Central memory CD4-positive, alpha-beta T cell (primary cell): ENCODE results near the gene LENG1.
"Not testable (repeated sequence)": the region's sequence is repeated elsewhere in the genome, so short reads cannot be mapped to it uniquely, and the experiment has no call there.

Source experiments
- DNase-seq: peaks from one replicate; pipeline ENCODE4 v3.0.0; 2022

The LENG1 gene

GRCh38 chr19:54189145-54189734 lies 29.7 kb upstream of the LENG1 start, which contains the start of gene MBOAT7:
Gene MBOAT7, minus strand, starts transcription at chr19:54189580. Its CDS starts 1,072 bp downstream, at chr19:54188508.
- no peak for DNase-seq

- no peak for DNase-seq
Observed at GRCh38 chr19:54188215-54188871, 28.8 kb upstream of the LENG1 start.

DNA sequence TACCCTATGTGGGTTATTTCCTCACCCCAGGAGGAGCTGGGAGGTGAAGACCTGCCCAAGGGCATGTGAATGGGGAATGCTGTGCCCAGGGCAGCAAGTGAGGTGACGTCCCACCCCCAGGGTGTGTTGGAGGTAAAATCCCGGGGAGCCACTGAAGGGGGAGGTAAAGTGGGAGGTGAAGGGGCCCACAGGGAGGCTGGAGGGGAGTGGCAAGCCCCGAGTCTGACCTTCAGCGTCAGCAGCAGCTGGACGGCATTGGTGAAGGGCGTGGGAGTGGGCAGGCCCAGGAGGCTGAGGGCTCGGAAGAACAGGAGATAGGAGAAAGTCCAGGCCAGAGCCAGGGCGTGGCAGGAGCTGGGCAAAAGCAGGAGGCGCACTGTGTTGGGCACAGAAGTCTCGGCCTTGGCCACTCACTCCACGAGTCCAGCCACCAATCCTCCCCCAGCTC lies 27.4 kb upstream of the LENG1 start:
- DNase-seq = no peak

DNA sequence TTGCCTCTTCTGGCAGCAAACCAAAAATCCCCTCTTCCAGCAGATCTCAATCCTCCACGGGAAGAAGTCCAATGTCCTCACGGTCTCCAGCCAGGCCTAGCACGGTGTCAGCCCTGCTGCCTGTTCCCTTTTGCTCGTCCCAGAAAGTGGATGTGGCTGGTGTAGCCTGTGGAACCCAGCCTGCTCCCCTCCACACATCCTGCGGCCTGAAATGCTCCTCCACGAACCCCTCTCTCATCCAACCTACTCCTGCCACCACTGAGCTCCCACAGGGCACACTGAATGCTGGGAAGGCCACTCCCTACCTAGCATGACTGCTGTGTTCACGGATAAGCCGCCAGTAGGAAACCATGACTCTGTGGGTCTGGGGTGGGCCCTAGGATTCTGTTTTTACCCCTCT lies 26.8 kb upstream of the LENG1 start:
- DNase-seq = no peak

GRCh38 chr19:54183431-54183830 lies 23.9 kb upstream of the LENG1 start:
- DNase-seq = no peak

DNA sequence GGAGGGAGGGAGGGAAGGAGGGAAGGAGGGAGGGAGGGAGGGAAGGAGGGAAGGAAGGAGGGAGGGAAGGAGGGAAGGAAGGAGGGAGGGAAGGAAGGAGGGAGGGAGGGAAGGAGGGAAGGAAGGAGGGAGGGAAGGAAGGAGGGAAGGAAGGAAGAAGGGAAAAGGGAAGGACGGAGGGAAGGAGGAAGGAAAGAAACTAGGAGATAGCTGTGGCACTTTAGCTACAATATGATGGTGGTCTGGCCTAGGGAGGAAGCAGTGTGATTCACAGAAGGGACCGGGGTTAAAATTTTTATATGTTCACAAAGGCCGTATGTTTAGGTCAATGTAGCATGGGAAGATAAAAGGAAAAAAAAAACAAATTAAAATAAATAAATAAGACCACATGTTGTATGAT lies 22.4 kb upstream of the LENG1 start:
- not testable (repeated sequence) for DNase-seq

DNA sequence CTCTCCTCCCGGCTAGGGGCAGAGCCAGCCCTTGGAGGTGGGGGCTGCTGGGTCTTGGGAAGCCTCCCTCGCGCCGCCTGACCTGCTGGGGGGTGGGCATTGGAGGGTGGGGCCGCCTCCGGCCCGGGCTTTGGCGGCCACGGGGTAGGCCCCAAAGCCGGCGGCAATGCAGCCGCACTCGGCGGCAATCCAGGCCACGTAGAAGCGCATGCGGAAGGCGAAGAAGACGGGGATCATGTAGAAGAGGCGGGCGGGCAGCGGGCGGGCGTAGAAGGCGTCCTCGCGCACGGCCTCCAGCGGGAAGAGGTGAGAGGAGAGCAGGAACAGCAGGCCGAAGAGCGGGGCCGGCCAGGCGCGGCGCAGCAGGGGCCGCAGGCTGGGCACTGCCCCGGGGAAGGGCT lies 21.2 kb upstream of the LENG1 start:
- DNase-seq = no peak

GRCh38 chr19:54179921-54180461 lies 20.5 kb upstream of the LENG1 start:
- DNase-seq = no peak

GRCh38 chr19:54179262-54179852 lies 19.8 kb upstream of the LENG1 start:
- DNase-seq = no peak

DNA sequence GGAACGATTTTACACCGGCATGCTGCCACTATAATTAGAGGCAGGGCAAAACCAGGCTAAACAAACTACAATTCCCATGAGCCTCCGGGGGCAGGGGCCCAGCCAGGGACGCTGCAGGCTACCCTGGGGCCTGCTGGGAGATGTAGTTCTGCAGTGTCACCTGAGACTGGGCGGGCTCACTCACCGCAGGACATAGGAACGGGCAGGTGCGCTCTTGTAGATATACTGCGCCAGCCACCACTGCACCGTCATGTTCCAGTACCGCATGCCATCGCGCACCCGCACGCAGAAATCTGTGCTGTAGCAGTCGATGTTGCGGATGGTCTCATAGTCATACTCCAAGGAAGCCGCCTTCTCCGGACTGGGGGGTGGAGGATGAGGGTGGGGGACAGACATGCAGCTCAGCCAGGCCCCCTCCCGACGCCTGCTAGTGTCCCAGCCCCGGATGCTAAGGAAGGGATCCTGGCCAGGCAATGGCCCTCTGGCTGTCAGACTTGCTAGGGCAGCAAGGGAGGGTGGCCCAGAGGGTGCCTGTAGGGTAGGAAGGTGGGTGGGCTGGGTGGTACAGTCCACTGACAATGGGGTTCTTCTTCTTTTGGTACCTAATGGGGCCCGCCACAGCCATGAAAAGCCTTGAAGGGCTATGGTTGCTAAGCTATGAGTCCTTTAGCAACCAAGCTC lies 19.2 kb upstream of the LENG1 start:
- DNase-seq = peak; percentile 37

DNA sequence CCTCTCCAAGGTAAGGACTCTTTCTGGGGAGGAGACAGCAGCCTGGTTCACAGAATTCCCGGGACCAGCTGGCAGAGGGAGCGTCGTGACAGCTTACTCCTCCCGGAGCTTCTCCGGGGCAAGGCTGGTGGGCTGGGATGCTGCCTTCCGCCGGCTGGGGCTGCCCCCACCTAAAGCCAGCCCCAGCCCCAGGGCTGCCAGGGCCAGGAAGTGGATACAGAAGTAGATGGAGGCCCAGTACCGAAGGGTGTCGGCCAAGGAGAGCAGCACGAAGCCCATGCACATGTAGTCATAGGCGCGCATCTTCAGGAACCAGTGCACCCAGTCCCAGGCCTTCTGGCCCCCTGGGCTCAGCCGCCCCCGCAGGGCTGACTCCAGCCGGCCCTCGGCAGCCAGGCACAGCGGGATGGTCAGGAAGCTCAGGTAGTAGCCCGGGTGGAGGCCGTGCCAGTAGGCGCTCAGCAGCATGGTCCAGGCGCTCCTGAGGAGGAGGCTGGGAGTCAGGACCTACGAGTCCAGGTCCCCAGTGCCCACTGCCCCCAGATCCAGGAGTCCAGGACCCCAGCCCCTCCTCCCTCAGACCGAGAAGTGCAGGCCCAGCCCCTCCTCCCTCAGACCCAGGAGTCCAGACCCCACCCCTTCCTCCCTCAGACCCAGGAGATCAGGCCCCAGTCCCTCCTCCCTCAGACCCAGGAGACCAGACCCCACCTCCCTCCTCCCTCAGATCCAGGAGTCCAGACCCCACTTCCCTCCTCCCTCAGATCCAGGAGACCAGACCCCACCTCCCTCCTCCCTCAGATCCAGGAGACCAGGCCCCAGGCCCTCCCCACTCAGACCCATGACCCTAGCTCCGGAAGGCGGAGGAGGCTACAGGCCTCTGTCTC lies 14.7 kb upstream of the LENG1 start:
- DNase-seq = no peak

GRCh38 chr19:54173359-54173699 lies 13.8 kb upstream of the LENG1 start:
- no peak for DNase-seq

DNA sequence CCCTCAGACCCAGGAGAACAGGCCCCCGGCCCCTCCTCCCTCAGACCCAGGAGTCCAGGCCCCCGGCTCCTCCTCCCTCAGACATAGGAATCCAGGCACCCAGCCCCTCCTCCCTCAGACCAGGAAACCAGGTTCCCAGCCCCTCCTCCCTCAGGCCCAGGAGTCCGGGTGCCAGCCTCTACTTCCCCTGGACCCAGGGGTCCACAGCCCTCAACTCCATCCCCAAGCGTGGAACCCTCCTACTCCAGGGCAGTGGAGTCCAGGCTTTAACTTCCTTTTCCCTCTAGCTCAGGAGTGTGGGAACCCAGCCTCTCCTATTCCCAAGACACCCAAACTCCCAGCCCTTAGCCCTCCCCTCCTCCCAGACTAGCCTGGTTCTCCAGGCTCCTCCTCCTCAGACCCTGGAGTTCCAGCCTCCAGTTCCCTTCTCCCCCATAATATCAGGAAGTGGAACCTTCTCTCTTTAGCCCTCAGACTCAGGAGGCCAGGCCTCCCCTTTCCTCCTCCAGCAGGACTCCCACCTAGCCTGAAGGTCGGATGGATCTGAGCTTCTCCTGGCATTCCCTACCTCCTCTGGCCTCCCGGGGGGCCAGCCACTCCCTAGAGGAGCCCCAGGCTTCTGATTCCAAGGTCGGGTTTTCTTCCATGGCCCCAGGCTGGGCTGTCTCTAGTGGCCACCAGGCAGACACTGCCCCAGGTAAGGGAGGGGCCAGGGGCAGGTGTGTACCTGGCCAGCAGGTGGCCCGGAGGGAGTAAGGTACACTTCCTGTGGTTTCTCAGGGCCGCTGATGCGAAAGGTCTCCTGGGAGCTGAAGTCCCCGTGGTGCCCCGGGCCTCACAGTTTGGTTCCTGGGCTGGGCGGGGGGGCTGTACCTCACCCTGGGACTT lies 13.2 kb upstream of the LENG1 start, which contains the start of gene TMC4:
TMC4 (minus strand) TSS at position 690 of the 888 bp plus-strand sequence; CDS start at position 647, 43 bp downstream.
- DNase-seq = no peak

- DNase-seq = not testable (repeated sequence)
Observed at GRCh38 chr19:54171736-54172431, 12.4 kb upstream of the LENG1 start.

- DNase-seq = no peak
Observed at GRCh38 chr19:54169149-54169740, 9.7 kb upstream of the LENG1 start.

GRCh38 chr19:54168174-54168917 lies 8.8 kb upstream of the LENG1 start:
- peak; percentile 75 for DNase-seq

DNA sequence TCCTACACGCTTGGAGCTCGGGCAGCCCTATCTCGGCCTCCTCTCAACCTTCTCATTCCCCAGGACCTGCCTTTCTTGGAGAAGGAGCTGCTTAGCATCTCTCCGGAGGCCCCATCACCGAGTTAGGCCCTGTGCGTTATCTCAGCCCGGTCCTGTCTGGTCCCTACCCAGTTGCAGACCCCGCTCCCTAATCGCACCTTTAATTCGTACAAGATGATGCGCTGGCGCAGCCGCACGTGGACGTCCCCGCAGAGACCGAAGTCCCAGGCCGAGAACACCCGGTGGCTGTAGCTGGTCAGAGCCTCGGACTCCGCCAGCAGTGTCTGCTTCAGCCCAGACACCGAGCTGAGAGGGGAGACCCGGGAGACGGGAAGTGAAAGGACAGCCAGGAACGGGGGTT lies 5.7 kb upstream of the LENG1 start:
- no peak for DNase-seq

DNA sequence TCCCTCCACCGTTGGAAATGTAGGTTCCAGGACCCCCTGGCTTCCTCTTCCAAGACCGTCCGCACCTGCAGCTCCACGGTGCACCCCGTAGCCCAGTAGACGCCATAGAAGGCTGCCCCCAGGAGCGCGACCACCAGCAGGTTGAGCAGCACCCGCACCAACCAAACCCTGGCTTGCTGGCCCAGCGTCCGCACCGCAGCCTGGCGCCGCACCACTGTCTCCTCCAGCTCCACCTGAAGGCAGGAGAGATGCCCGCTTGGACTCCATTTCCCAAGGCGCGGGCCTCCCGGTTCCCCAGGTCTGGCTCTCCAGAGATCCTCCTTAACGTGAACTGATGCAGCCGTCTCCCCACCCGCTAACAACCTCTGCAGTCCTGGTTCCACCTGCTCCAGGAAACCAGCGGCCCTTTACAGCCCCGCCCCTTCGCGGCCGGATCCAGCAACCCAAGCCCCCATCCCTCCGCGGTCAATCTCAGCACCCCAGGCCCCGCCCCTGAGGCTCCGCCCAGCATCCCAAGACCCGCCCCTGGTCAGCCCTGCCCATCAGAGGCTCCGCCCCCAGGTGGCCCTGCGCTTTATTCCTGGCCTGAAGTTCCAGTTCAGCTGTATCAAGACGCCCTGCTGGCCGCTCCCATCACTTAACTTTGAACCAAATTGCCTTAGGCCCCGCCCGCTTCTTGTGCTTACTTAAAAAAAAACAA lies 5.0 kb upstream of the LENG1 start:
- DNase-seq = peak; percentile 66

DNA sequence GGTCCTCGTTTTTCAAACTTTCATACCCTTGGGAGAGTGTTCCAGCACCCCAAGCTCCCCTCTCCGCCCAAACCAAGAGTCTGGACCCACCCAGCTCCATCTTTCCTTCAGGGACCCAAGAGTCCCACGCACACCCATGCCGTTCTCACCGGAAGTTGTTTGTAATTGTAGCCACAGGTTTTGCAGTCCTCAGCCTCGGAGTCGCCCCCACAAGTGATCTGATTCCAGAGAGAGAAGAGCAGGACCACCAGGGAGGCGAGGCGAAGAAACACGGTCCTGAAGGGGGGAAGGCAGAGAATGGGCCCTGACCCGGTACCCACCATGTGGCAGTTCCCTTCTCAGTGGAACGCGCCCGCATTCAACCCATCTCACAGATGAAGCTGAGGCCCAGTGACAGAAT lies 3.4 kb upstream of the LENG1 start:
- DNase-seq = no peak
